H9 (cell line): ENCODE data around the gene MACROD1. TPM values are rescaled to one million over a fixed set of nuclear protein-coding genes. Genes with fewer than 3 reads are reported as not detected.

Experiments used
- DNase-seq: peaks from one replicate; pipeline ENCODE4 v3.0.0-alpha.2; 2017
- H2AFZ ChIP-seq: one replicate; pipeline ENCODE4 v1.6.1; 2013; ENCODE audit warnings: mild to moderate bottlenecking, low read length, control low read depth, moderate library complexity
- H2AK5ac ChIP-seq: 2 replicates; pipeline ENCODE4 v1.6.1; 2013; ENCODE audit warnings: low read length, control low read depth, mixed read lengths; ENCODE audit not compliant: insufficient read length
- H2BK120ac ChIP-seq: one replicate; pipeline ENCODE4 v1.6.1; 2013; ENCODE audit warnings: low read depth, mild to moderate bottlenecking, low read length, control low read depth, inconsistent platforms; ENCODE audit not compliant: poor library complexity, severe bottlenecking
- H2BK12ac ChIP-seq: 2 replicates; pipeline ENCODE4 v1.6.1; 2013; ENCODE audit warnings: low read length, control low read depth, mixed read lengths, low read depth; ENCODE audit not compliant: insufficient read length
- H2BK15ac ChIP-seq: 2 replicates; pipeline ENCODE4 v1.6.1; 2013; ENCODE audit warnings: low read depth, low read length, control low read depth
- H2BK20ac ChIP-seq: one replicate; pipeline ENCODE4 v1.6.1; 2013; ENCODE audit warnings: low read depth, mild to moderate bottlenecking, low read length, control low read depth, inconsistent platforms; ENCODE audit not compliant: poor library complexity, severe bottlenecking
- H2BK5ac ChIP-seq: 2 replicates; pipeline ENCODE4 v1.6.1; 2013; ENCODE audit warnings: low read length, control low read depth, mixed read lengths; ENCODE audit not compliant: insufficient read length
- H3K14ac ChIP-seq: 2 replicates; pipeline ENCODE4 v1.6.1; 2013; ENCODE audit warnings: low read length, control low read depth; ENCODE audit not compliant: insufficient read depth
- H3K18ac ChIP-seq: 2 replicates; pipeline ENCODE4 v1.6.1; 2013; ENCODE audit warnings: low read depth, mild to moderate bottlenecking, mixed read lengths, low read length, control low read depth; ENCODE audit not compliant: insufficient read length
- H3K23ac ChIP-seq: 2 replicates; pipeline ENCODE4 v1.6.1; 2013; ENCODE audit warnings: low read length, control low read depth, mixed read lengths, low read depth; ENCODE audit not compliant: insufficient read length
- H3K23me2 ChIP-seq: 2 replicates; pipeline ENCODE4 v1.6.1; 2013; ENCODE audit warnings: low read depth, mild to moderate bottlenecking, mixed read lengths, low read length, control low read depth; ENCODE audit not compliant: insufficient read length, poor library complexity, severe bottlenecking
- H3K27ac ChIP-seq: 2 replicates; pipeline ENCODE4 v1.5.1; 2013; ENCODE audit warnings: low read length, control low read depth, mixed read lengths, low read depth; ENCODE audit not compliant: insufficient read length
- H3K27me3 ChIP-seq: 2 replicates; pipeline ENCODE4 v1.6.1; 2013; ENCODE audit warnings: low read length, control low read depth, inconsistent platforms; ENCODE audit not compliant: insufficient read depth
- H3K4ac ChIP-seq: 2 replicates; pipeline ENCODE4 v1.6.1; 2013; ENCODE audit warnings: low read depth, mild to moderate bottlenecking, control low read depth, inconsistent platforms, low read length, moderate library complexity
- H3K4me1 ChIP-seq: 2 replicates; pipeline ENCODE4 v1.6.1; 2013; ENCODE audit warnings: low read length, control low read depth, inconsistent platforms; ENCODE audit not compliant: insufficient read depth
- H3K4me2 ChIP-seq: 2 replicates; pipeline ENCODE4 v1.6.1; 2013; ENCODE audit warnings: low read length, control low read depth, mixed read lengths; ENCODE audit not compliant: insufficient read length, insufficient read depth
- H3K56ac ChIP-seq: 2 replicates; pipeline ENCODE4 v1.6.1; 2013; ENCODE audit warnings: low read depth, mild to moderate bottlenecking, mixed read lengths, low read length, control low read depth; ENCODE audit not compliant: insufficient read length
- H3K79me1 ChIP-seq: 2 replicates; pipeline ENCODE4 v1.6.1; 2013; ENCODE audit warnings: low read depth, mild to moderate bottlenecking, moderate library complexity, low read length, control low read depth, inconsistent platforms; ENCODE audit not compliant: insufficient read depth, poor library complexity, severe bottlenecking
- H3K79me2 ChIP-seq: 2 replicates; pipeline ENCODE4 v1.6.1; 2013; ENCODE audit warnings: low read length, control low read depth, inconsistent platforms; ENCODE audit not compliant: insufficient read depth
- H3K9ac ChIP-seq: 2 replicates; pipeline ENCODE4 v1.6.1; 2013; ENCODE audit warnings: low read length, control low read depth, mixed read lengths; ENCODE audit not compliant: insufficient read length; ENCODE audit errors: extremely low read depth
- H3K9me3 ChIP-seq: one replicate; pipeline ENCODE4 v1.6.1; 2013; ENCODE audit warnings: low read depth, low read length, inconsistent platforms; ENCODE audit not compliant: control insufficient read depth
- H3T11ph ChIP-seq: one replicate; pipeline ENCODE4 v1.6.1; 2013; ENCODE audit warnings: mild to moderate bottlenecking, low read length, control low read depth, inconsistent platforms
- H4K20me1 ChIP-seq: one replicate; pipeline ENCODE4 v1.6.1; 2013; ENCODE audit not compliant: control insufficient read depth, insufficient read length, insufficient read depth
- H4K5ac ChIP-seq: 2 replicates; pipeline ENCODE4 v1.6.1; 2013; ENCODE audit warnings: low read depth, mild to moderate bottlenecking, mixed read lengths, low read length, control low read depth; ENCODE audit not compliant: insufficient read length
- H4K8ac ChIP-seq: replicated peaks from 2 replicates; pipeline ENCODE4 v1.6.1; 2013; ENCODE audit warnings: low read length, control low read depth, mixed read lengths, low read depth; ENCODE audit not compliant: insufficient read length
- H4K91ac ChIP-seq: 2 replicates; pipeline ENCODE4 v1.6.1; 2013; ENCODE audit warnings: low read depth, mild to moderate bottlenecking, moderate library complexity, mixed read lengths, low read length, control low read depth; ENCODE audit not compliant: insufficient read length
- H3K27ac Mint-ChIP-seq, 3 experiments: 2 replicates in 2 of 3; 3 replicates in 1 of 3; pipeline ENCODE4 v1.8.0; 2020 to 2021; ENCODE audit warnings: mixed read lengths in 3 of 3, mild to moderate bottlenecking in 1 of 3, moderate library complexity in 1 of 3
- H3K27me3 Mint-ChIP-seq: 2 replicates; pipeline ENCODE4 v1.8.0; 2021; ENCODE audit warnings: low read depth, mild to moderate bottlenecking, moderate library complexity, mixed read lengths
- H3K36me3 Mint-ChIP-seq, 3 experiments: 2 replicates in 2 of 3; 3 replicates in 1 of 3; pipeline ENCODE4 v1.8.0; 2020 to 2021; ENCODE audit warnings: low read depth in 3 of 3, mixed read lengths in 3 of 3; ENCODE audit not compliant: insufficient read depth in 1 of 3
- H3K4me1 Mint-ChIP-seq, 2 experiments: 2 replicates each; pipeline ENCODE4 v1.8.0; 2020; ENCODE audit warnings: mixed read lengths in 2 of 2
- H3K4me3 Mint-ChIP-seq, 2 experiments: 2 replicates in 1 of 2; 3 replicates in 1 of 2; pipeline ENCODE4 v1.8.0; 2020 to 2021; ENCODE audit warnings: mild to moderate bottlenecking in 2 of 2, mixed read lengths in 2 of 2, moderate library complexity in 1 of 2
- H3K9me3 Mint-ChIP-seq, 2 experiments: 2 replicates in 1 of 2; 3 replicates in 1 of 2; pipeline ENCODE4 v1.8.0; 2020; ENCODE audit warnings: mild to moderate bottlenecking in 2 of 2, mixed read lengths in 2 of 2, moderate library complexity in 1 of 2
- CTCF ChIP-seq: fragments of 200-600 bp; sonication (generic); conservative IDR thresholded peaks from 3 replicates; pipeline ENCODE4 v1.8.0; 2021; ENCODE audit warnings: antibody characterized with exemption, mild to moderate bottlenecking
- WGBS: extraction: QIAGEN DNeasy Blood & Tissue Kit; methylation state at CpG from one replicate; pipeline ENCODE4 v1.1.7; 2013; ENCODE audit warnings: missing lambda C conversion rate, low lambda C conversion rate, mixed read lengths; ENCODE audit not compliant: insufficient read length; ENCODE audit errors: extremely low coverage; 5-methylcytosine and 5-hydroxymethylcytosine counted together
- total RNA-seq: library from RNA; stranded (reverse); gene quantifications from 2 replicates; pipeline ENCODE4 v1.2.1, GENCODE V29; 2021

The MACROD1 gene
- total RNA-seq, 1 experiment from 2014 or later = 21.2 TPM

- DNase-seq = no peak
- Histone ChIP-seq H3K23me2 (no peaks in the 10 kb centered on the region), H3K4me1 (no peaks in the 10 kb centered on the region), H3K4me2 (no peak overlapping the region), H4K91ac (no peak overlapping the region), H3K14ac (no peak overlapping the region; the same call in 1 of the 2 replicates), H3T11ph (no peak overlapping the region), H2BK5ac (no peak overlapping the region), H2AFZ (no peak overlapping the region), H2BK120ac (no peak overlapping the region), H3K79me2 (no peaks in the 10 kb centered on the region), H2BK12ac (no peak overlapping the region), H2BK15ac (no peak overlapping the region), H3K23ac (no peak overlapping the region), H3K56ac (no peak overlapping the region), H3K4ac (no peak overlapping the region), H4K5ac (no peak overlapping the region), H3K27ac (no peak overlapping the region), H2AK5ac (no peak overlapping the region), H3K9ac (no peak overlapping the region), H3K18ac (no peak overlapping the region), H3K79me1 (no peaks in the 10 kb centered on the region), H4K20me1 (no peaks in the 10 kb centered on the region), H3K27me3 (peaks cover 4% of the 10 kb centered on the region; the same call in 1 of the 2 replicates), H3K9me3 (no peaks in the 10 kb centered on the region), H2BK20ac (no peak overlapping the region), H4K8ac (no peak overlapping the region)
- Mint-ChIP-seq H3K9me3 (no peaks in the 10 kb centered on the region; a peak in 1 of 5 replicates), H3K27ac (no peak overlapping the region), H3K36me3 (no peaks in the 10 kb centered on the region), H3K4me1 (peaks cover 9 to 26% of the 10 kb centered on the region in 2 experiments; a peak in 3 of 4 replicates), H3K27me3 (peaks cover 83% of the 10 kb centered on the region), H3K4me3 (no peak overlapping the region; a peak in 1 of 5 replicates)
- WGBS = no CpG with 5 or more reads among the region's 6 CpGs
- no peak for TF ChIP-seq CTCF
These were observed 67.5 kb downstream of the MACROD1 start for GRCh38 chr11:64098318-64098831.
